ENCODE results near the gene FMN1.
"Not testable (repeated sequence)": the region's sequence is repeated elsewhere in the genome, so short reads cannot be mapped to it uniquely, and the experiment has no call there.

FMN1 gene

DNA sequence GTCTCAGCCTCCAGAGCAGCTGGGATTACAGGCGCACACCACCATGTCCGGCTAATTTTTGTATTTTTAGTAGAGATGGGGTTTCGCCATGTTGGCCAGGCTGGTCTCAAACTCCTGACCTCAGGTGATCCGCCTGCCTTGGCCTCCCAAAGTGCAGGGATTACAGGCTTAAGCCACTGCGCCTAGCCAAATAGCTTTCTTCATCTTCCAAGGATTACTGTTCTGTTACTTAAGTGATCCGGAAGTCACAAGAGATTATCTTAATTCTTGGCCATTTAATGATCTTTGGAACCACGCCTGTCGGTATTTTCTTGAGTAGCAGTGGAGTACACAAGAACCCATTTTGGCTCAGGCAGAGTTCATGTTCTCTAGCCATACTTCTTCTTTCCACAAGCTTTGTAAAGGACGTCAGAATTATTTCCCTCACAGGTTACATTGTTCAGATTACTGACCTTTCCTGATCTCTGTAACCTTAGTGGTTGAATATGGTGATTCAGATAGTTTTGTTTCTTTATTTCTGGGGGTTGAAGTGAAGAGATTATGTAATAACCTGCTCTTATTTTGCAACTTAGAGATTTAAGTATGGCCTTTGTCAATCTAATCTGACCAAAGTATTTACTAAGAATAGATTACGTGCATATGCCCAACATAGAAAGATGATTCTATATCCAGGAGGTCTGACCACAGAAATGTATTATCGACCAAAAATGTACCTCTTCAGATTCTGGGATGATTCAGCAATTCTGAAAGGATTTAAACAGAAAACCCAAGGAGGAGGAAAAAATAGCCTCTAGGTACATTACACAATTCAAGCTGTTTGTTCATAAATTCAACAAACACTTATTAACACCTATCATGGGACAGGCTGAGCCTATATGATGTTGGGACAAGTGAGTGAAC, 344.5 kb downstream of the FMN1 start:
- WGBS (ENCODE audit: insufficient coverage) = 96% methylated on average over 6 of the region's 11 CpGs
- Histone ChIP-seq H3K9me3 (ENCODE audit: control extremely low read depth in 1 of 5, control insufficient read depth in 4 of 5, insufficient read depth in 2 of 5, low read depth in 1 of 5, low read length in 4 of 5) (no peaks in the 10 kb centered on the region), H3K4me3 (ENCODE audit: control insufficient read depth in 1 of 7, extremely low read depth in 1 of 7, insufficient read depth in 4 of 7, low read depth in 2 of 7, low read length in 6 of 7) (no peak overlapping the region), H3K4me1 (ENCODE audit: control extremely low read depth in 1 of 4, control insufficient read depth in 4 of 4, insufficient read depth in 4 of 4, low read length in 3 of 4) (no peaks in the 10 kb centered on the region), H3K36me3 (ENCODE audit: control insufficient read depth in 4 of 4, insufficient read depth in 4 of 4, low read length in 3 of 4) (no peaks in the 10 kb centered on the region), H3K27ac (ENCODE audit: insufficient read depth in 1 of 2, low read depth in 1 of 2, low read length in 2 of 2, poor library complexity in 1 of 2, severe bottlenecking in 2 of 2) (no peak overlapping the region), H3K27me3 (replicated peaks in 2 of 5; ENCODE audit: control insufficient read depth in 4 of 5, insufficient read depth in 5 of 5, low read length in 4 of 5) (no peaks in the 10 kb centered on the region)
- CTCF ChIA-PET = interaction anchor here (1.5 kb wide), 1 partner anchor 82 kb away, joined by 3 read pairs; no protein-coding TSS in a partner anchor
- no peak for DNase-seq
- POLR2A ChIA-PET = no interaction called here

DNA sequence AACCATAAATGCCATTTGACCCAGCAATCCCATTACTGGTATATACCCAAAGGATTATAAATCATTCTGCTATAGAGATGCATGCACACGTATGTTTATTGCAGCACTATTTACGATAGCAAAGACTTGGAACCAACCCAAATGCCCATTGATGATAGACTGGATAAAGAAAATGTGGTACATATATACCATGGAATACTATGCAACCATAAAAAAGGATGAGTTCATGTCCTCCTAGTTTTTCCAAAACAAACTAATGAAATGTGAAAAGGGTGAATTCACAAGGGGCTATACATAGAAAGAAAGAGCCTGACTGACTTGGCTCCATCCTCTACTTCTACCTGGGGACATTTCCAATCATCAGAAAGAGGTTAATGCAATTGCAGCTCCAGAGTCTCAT, 347.8 kb downstream of the FMN1 start:
- H3K9me3 ChIP-seq (ENCODE audit: control extremely low read depth in 1 of 5, control insufficient read depth in 4 of 5, insufficient read depth in 2 of 5, low read depth in 1 of 5, low read length in 4 of 5); H3K4me1 ChIP-seq (ENCODE audit: control extremely low read depth in 1 of 4, control insufficient read depth in 4 of 4, insufficient read depth in 4 of 4, low read length in 3 of 4); H3K27ac ChIP-seq (ENCODE audit: insufficient read depth in 1 of 2, low read depth in 1 of 2, low read length in 2 of 2, poor library complexity in 1 of 2, severe bottlenecking in 2 of 2); H3K36me3 ChIP-seq (ENCODE audit: control insufficient read depth in 4 of 4, insufficient read depth in 4 of 4, low read length in 3 of 4); DNase-seq; H3K27me3 ChIP-seq (replicated peaks in 2 of 5; ENCODE audit: control insufficient read depth in 4 of 5, insufficient read depth in 5 of 5, low read length in 4 of 5); CTCF ChIA-PET; POLR2A ChIA-PET; H3K4me3 ChIP-seq (ENCODE audit: control insufficient read depth in 1 of 7, extremely low read depth in 1 of 7, insufficient read depth in 4 of 7, low read depth in 2 of 7, low read length in 6 of 7): not testable (repeated sequence)
- WGBS (ENCODE audit: insufficient coverage) = no CpG with 5 or more reads among the region's 2 CpGs

DNA sequence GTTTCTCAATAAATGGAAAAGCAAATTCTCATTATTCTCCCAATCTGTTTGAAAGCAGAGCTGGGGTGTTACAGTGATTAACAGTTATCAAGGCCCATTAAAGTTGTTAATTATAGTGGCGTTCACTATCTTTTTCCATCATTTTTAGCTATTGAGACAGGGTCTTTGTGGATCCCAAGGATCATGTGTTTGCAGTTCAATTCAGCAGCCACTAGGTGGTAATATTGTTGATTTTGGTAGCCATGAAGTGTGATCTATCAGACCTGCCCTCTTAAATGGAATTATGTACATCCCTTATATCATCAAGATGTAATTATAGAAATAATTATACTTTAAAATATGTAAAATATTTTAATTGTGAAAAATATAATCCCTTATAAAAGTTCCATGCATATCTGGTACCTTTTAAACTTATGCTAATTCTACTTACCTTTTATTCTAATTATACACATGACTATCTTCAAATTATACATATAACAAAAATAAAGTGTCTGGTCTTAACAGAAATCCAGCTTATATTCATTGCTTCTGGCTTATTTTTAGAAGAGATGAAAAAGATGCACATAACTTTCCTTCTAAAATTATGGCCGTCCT, 350.3 kb downstream of the FMN1 start:
- ChIA-PET CTCF (interaction anchor here (0.9 to 2.9 kb wide), 17 partner anchors 7 to 189 kb away, joined by 3 to 16 read pairs (median 4); no protein-coding TSS in a partner anchor), POLR2A (no interaction called here)
- no CpG with 5 or more reads among the region's 2 CpGs for WGBS (ENCODE audit: insufficient coverage)
- H3K27ac ChIP-seq (ENCODE audit: insufficient read depth in 1 of 2, low read depth in 1 of 2, low read length in 2 of 2, poor library complexity in 1 of 2, severe bottlenecking in 2 of 2) = no peak overlapping the region
- H3K9me3 ChIP-seq (ENCODE audit: control extremely low read depth in 1 of 5, control insufficient read depth in 4 of 5, insufficient read depth in 2 of 5, low read depth in 1 of 5, low read length in 4 of 5) = no peaks in the 10 kb centered on the region
- DNase-seq = peak; percentile 18 to 27 (median 22)
- H3K4me1 ChIP-seq (ENCODE audit: control extremely low read depth in 1 of 4, control insufficient read depth in 4 of 4, insufficient read depth in 4 of 4, low read length in 3 of 4) = no peaks in the 10 kb centered on the region
- H3K36me3 ChIP-seq (ENCODE audit: control insufficient read depth in 4 of 4, insufficient read depth in 4 of 4, low read length in 3 of 4) = no peaks in the 10 kb centered on the region
- peaks cover 0 to 8% (median 0%) of the 10 kb centered on the region in 5 experiments for H3K27me3 ChIP-seq (replicated peaks in 2 of 5; ENCODE audit: control insufficient read depth in 4 of 5, insufficient read depth in 5 of 5, low read length in 4 of 5)
- H3K4me3 ChIP-seq (ENCODE audit: control insufficient read depth in 1 of 7, extremely low read depth in 1 of 7, insufficient read depth in 4 of 7, low read depth in 2 of 7, low read length in 6 of 7) = no peak overlapping the region

DNA sequence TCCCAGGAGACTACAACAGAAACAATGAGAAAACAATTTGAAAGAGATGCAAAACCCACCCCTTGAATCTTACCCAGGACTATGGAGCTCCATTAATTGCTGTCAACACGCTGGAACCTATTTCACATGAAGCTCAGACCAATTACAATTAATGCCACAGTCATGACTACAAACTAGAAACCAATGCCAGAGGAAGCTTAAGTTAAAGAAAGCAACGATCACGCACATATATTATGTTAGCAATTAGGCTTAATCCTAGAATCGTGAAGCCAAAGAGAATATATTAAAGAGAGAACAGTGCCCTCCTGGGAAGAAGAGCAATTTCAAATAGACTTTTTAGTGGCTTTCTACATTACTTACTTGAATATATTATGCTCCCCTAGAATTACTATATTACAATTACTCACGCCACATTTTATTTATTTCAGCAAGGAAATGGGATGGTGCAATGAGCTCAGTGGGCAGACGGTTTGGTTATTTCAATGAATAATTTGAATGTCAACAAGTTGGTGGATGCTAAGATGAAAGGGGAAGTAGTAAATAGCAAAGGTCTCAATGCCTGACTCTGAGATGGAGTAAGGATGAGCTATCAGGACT, 351.2 kb downstream of the FMN1 start:
- ChIA-PET POLR2A (no interaction called here), CTCF (interaction anchor here (0.7 to 2.9 kb wide), 13 partner anchors 9 to 153 kb away, joined by 3 to 16 read pairs (median 4); no protein-coding TSS in a partner anchor)
- Histone ChIP-seq H3K36me3 (ENCODE audit: control insufficient read depth in 4 of 4, insufficient read depth in 4 of 4, low read length in 3 of 4) (no peaks in the 10 kb centered on the region), H3K27ac (ENCODE audit: insufficient read depth in 1 of 2, low read depth in 1 of 2, low read length in 2 of 2, poor library complexity in 1 of 2, severe bottlenecking in 2 of 2) (no peak overlapping the region), H3K9me3 (ENCODE audit: control extremely low read depth in 1 of 5, control insufficient read depth in 4 of 5, insufficient read depth in 2 of 5, low read depth in 1 of 5, low read length in 4 of 5) (no peaks in the 10 kb centered on the region), H3K4me1 (ENCODE audit: control extremely low read depth in 1 of 4, control insufficient read depth in 4 of 4, insufficient read depth in 4 of 4, low read length in 3 of 4) (no peaks in the 10 kb centered on the region), H3K27me3 (replicated peaks in 2 of 5; ENCODE audit: control insufficient read depth in 4 of 5, insufficient read depth in 5 of 5, low read length in 4 of 5) (peaks cover 0 to 16% (median 0%) of the 10 kb centered on the region in 5 experiments), H3K4me3 (ENCODE audit: control insufficient read depth in 1 of 7, extremely low read depth in 1 of 7, insufficient read depth in 4 of 7, low read depth in 2 of 7, low read length in 6 of 7) (no peak overlapping the region)
- peak in 2 of 3 donors; percentile 31 to 37 for DNase-seq
- WGBS (ENCODE audit: insufficient coverage) = 40% methylated on average over 2 of the region's 6 CpGs

DNA sequence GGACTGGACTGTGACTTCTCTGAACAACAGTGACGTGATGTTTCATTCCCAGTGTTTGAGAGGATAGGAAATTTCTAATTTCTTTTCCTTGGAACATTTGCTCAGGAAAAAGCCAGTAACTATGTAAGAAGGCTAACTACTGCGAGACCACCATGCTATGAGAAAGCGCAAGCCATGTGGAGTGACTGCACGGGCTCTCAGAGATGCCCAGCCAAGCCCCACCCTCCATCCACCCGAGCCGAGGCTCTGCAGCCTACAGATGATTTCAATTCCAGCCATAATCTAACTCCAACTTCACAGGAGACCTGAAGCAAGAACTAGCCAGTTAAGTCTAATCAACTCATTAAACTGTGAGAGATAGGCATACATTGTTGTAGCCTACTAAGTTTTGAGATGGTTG, 352.4 kb downstream of the FMN1 start:
- H3K36me3 ChIP-seq (ENCODE audit: control insufficient read depth in 4 of 4, insufficient read depth in 4 of 4, low read length in 3 of 4) = no peaks in the 10 kb centered on the region
- H3K9me3 ChIP-seq (ENCODE audit: control extremely low read depth in 1 of 5, control insufficient read depth in 4 of 5, insufficient read depth in 2 of 5, low read depth in 1 of 5, low read length in 4 of 5) = no peaks in the 10 kb centered on the region
- no peak for DNase-seq
- H3K27me3 ChIP-seq (replicated peaks in 2 of 5; ENCODE audit: control insufficient read depth in 4 of 5, insufficient read depth in 5 of 5, low read length in 4 of 5) = peaks cover 0 to 18% (median 0%) of the 10 kb centered on the region in 5 experiments
- WGBS (ENCODE audit: insufficient coverage) = 92% methylated on average over 2 of the region's 6 CpGs
- no peak overlapping the region for H3K27ac ChIP-seq (ENCODE audit: insufficient read depth in 1 of 2, low read depth in 1 of 2, low read length in 2 of 2, poor library complexity in 1 of 2, severe bottlenecking in 2 of 2)
- no peaks in the 10 kb centered on the region for H3K4me1 ChIP-seq (ENCODE audit: control extremely low read depth in 1 of 4, control insufficient read depth in 4 of 4, insufficient read depth in 4 of 4, low read length in 3 of 4)
- CTCF ChIA-PET = interaction anchor here (2.7 kb wide), 1 partner anchor 94 kb away, joined by 8 read pairs; no protein-coding TSS in a partner anchor
- POLR2A ChIA-PET = no interaction called here
- no peak overlapping the region for H3K4me3 ChIP-seq (ENCODE audit: control insufficient read depth in 1 of 7, extremely low read depth in 1 of 7, insufficient read depth in 4 of 7, low read depth in 2 of 7, low read length in 6 of 7)

DNA sequence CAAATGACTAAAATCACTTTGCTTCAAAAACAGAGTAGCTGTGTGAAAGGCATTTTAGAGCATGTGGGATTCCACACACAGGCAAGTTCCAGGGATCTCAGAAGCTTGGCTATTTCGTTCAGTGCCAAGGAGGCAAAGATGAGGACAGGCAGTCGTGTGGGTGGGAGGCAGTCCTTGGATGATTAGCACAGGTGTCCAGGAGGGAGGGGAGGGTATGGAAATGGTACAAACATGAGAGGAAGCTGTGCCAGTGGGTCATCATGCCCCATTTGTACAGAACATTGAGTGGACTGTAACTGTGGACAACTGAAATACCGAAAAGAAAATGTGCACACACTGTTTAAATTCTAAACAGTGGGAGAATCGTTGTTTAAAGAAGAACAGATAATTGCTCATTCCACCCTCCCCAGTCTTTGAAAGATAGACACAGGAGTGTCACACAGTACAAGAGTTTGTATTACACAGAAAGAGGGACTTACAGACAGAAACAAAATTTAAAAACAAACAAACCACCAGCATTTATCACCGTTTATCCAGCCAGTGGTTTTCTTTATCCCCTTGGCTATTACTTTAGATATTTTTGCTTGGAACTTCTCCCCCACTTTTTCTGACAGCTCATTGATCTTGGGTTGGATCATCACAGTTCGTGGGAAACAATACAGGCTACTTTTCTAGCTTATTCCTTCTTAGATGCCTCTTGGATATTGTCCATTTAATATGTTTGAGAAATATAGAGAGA, 353.8 kb downstream of the FMN1 start:
- Histone ChIP-seq H3K4me1 (ENCODE audit: control extremely low read depth in 1 of 4, control insufficient read depth in 4 of 4, insufficient read depth in 4 of 4, low read length in 3 of 4) (no peaks in the 10 kb centered on the region), H3K36me3 (ENCODE audit: control insufficient read depth in 4 of 4, insufficient read depth in 4 of 4, low read length in 3 of 4) (no peaks in the 10 kb centered on the region), H3K4me3 (ENCODE audit: control insufficient read depth in 1 of 7, extremely low read depth in 1 of 7, insufficient read depth in 4 of 7, low read depth in 2 of 7, low read length in 6 of 7) (no peak overlapping the region), H3K27me3 (replicated peaks in 2 of 5; ENCODE audit: control insufficient read depth in 4 of 5, insufficient read depth in 5 of 5, low read length in 4 of 5) (peaks cover 0 to 18% (median 0%) of the 10 kb centered on the region in 5 experiments), H3K27ac (ENCODE audit: insufficient read depth in 1 of 2, low read depth in 1 of 2, low read length in 2 of 2, poor library complexity in 1 of 2, severe bottlenecking in 2 of 2) (no peak overlapping the region), H3K9me3 (ENCODE audit: control extremely low read depth in 1 of 5, control insufficient read depth in 4 of 5, insufficient read depth in 2 of 5, low read depth in 1 of 5, low read length in 4 of 5) (no peaks in the 10 kb centered on the region)
- WGBS (ENCODE audit: insufficient coverage) = 97% methylated on average over 3 of the region's 6 CpGs
- CTCF ChIA-PET = interaction anchor here (0.5 kb wide), 1 partner anchor 22 kb away, joined by 3 read pairs; no protein-coding TSS in a partner anchor
- no peak for DNase-seq
- POLR2A ChIA-PET = no interaction called here
